Nephron progenitor cell (in vitro differentiated cells): ENCODE measurements around the gene RUNX1.

Experiments
- DNase-seq: peaks from one replicate; pipeline ENCODE4 v3.0.0; 2021
- H3K27ac Mint-ChIP-seq: 2 replicates; pipeline ENCODE4 v1.8.0; 2021; ENCODE audit warnings: mild to moderate bottlenecking, moderate library complexity, mixed read lengths
- H3K27me3 Mint-ChIP-seq: 2 replicates; pipeline ENCODE4 v1.8.0; 2021; ENCODE audit warnings: mild to moderate bottlenecking, low read depth, mixed read lengths; ENCODE audit not compliant: poor library complexity
- H3K36me3 Mint-ChIP-seq: 2 replicates; pipeline ENCODE4 v1.8.0; 2021; ENCODE audit warnings: low read depth, mixed read lengths
- H3K4me1 Mint-ChIP-seq: 2 replicates; pipeline ENCODE4 v1.8.0; 2021; ENCODE audit warnings: mixed read lengths
- H3K4me3 Mint-ChIP-seq: 2 replicates; pipeline ENCODE4 v1.8.0; 2021; ENCODE audit warnings: mild to moderate bottlenecking, moderate library complexity, mixed read lengths
- H3K9me3 Mint-ChIP-seq: 2 replicates; pipeline ENCODE4 v1.8.0; 2021; ENCODE audit warnings: mild to moderate bottlenecking, moderate library complexity, mixed read lengths
- TF ChIP-seq, protein P1 (sequence below): fragments of 200-600 bp; sonication (generic); IDR thresholded peaks from 2 replicates; pipeline ENCODE4 v1.5.0; 2021; ENCODE audit warnings: antibody characterized with exemption

The RUNX1 gene

DNA sequence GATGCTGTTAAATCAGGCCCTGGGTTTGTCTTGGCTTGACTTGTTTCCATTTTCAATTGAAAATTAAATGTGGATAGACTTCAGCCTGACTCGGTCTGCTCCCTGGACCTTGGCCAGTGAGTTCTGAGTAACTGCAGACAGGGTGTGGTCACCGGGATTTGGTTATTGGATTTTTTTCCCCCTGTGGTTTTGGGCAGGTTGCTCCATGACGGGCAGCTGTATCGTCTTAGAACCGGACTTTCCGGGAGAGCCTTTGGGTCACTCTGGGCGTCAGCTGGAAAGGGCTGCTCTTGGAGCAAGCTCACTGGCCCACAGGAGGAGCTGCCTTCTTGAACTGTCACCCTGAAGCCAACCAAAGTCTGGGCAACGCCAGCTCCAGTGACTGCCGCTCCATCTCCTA lies 305.3 kb downstream of the RUNX1 start:
- Mint-ChIP-seq H3K4me1 (peaks cover 10% of the 10 kb centered on the region), H3K4me3 (no peak overlapping the region), H3K27ac (no peak overlapping the region), H3K36me3 (no peaks in the 10 kb centered on the region), H3K9me3 (no peaks in the 10 kb centered on the region), H3K27me3 (peaks cover 30% of the 10 kb centered on the region)
- DNase-seq, result no peak
- TF ChIP-seq, protein P1, sequence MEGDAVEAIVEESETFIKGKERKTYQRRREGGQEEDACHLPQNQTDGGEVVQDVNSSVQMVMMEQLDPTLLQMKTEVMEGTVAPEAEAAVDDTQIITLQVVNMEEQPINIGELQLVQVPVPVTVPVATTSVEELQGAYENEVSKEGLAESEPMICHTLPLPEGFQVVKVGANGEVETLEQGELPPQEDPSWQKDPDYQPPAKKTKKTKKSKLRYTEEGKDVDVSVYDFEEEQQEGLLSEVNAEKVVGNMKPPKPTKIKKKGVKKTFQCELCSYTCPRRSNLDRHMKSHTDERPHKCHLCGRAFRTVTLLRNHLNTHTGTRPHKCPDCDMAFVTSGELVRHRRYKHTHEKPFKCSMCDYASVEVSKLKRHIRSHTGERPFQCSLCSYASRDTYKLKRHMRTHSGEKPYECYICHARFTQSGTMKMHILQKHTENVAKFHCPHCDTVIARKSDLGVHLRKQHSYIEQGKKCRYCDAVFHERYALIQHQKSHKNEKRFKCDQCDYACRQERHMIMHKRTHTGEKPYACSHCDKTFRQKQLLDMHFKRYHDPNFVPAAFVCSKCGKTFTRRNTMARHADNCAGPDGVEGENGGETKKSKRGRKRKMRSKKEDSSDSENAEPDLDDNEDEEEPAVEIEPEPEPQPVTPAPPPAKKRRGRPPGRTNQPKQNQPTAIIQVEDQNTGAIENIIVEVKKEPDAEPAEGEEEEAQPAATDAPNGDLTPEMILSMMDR, result no peak

DNA sequence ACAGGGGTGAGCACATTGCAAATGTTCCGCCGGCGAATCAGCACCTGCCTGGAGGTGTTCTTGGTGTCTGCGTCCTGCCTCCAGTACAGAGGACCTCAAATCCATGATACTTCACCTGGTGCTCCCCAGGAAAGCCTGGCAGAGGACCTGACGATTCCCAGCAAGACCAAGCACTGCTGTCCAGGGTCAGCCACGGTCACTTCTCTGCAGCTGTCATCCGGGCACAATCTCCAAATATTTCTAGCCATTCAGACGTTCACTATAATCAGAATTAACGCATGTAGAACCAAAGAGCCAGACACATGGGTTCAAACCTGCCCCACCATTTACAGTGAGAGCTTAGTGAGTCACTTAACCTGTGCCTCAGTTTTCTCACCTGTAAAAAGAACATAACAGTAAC lies 305.8 kb downstream of the RUNX1 start:
- Mint-ChIP-seq H3K36me3 (no peaks in the 10 kb centered on the region), H3K4me3 (no peak overlapping the region), H3K27me3 (peaks cover 31% of the 10 kb centered on the region), H3K27ac (no peak overlapping the region), H3K9me3 (no peaks in the 10 kb centered on the region), H3K4me1 (peaks cover 10% of the 10 kb centered on the region)
- TF ChIP-seq, protein P1, result no peak
- no peak for DNase-seq

DNA sequence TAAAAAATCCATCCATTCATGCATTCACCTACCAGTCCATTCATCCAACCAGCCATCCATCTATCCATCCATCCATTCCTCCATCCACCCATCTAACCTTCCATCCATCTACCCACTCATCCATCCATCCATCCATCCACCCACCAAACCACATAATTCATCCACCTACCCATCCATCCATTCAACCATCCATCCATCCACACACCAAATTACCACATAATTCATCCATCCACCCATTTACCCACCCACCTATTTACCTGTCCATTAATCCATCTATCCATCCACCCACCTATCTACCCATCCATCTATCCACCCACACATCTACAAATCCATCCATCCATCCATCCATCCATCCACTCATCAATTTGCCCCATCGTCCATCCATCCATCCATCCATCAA lies 308.9 kb downstream of the RUNX1 start:
- TF ChIP-seq, protein P1, result no peak
- Mint-ChIP-seq H3K9me3 (no peaks in the 10 kb centered on the region), H3K27ac (no peak overlapping the region), H3K4me3 (no peak overlapping the region), H3K27me3 (peaks cover 43% of the 10 kb centered on the region), H3K36me3 (no peaks in the 10 kb centered on the region), H3K4me1 (peaks cover 4% of the 10 kb centered on the region)
- no peak for DNase-seq
